Stimulated activated CD8-positive, alpha-beta memory T cell treated with anti-CD3 and anti-CD28 coated beads, Interleukin-15, amount 100 ng/mL, for 24 hours (primary cell): ENCODE data around the gene SP9.
"Not testable (repeated sequence)": the region's sequence is repeated elsewhere in the genome, so short reads cannot be mapped to it uniquely, and the experiment has no call there.

Source experiments
- DNase-seq: peaks from one replicate; pipeline ENCODE4 v3.0.0-alpha.2; 2020; ENCODE audit warnings: low read depth

The SP9 gene

GRCh38 chr2:174344716-174345461 lies 10.1 kb downstream of the SP9 start:
- no peak for DNase-seq

GRCh38 chr2:174350018-174350417 lies 15.3 kb downstream of the SP9 start:
- no peak for DNase-seq

GRCh38 chr2:174350593-174351181 lies 15.9 kb downstream of the SP9 start:
- no peak for DNase-seq

- DNase-seq = no peak
Observed at GRCh38 chr2:174353004-174353403, 18.2 kb downstream of the SP9 start.

GRCh38 chr2:174356347-174356746 lies 21.6 kb downstream of the SP9 start:
- DNase-seq = no peak

GRCh38 chr2:174359663-174360062 lies 24.9 kb downstream of the SP9 start:
- DNase-seq = not testable (repeated sequence)

- no peak for DNase-seq
Observed at GRCh38 chr2:174362949-174363348, 28.2 kb downstream of the SP9 start.

- DNase-seq = not testable (repeated sequence)
Observed at GRCh38 chr2:174363492-174364225, 28.9 kb downstream of the SP9 start.

GRCh38 chr2:174364628-174365027 lies 29.9 kb downstream of the SP9 start:
- DNase-seq = no peak

GRCh38 chr2:174365571-174365970 lies 30.8 kb downstream of the SP9 start:
- no peak for DNase-seq

- no peak for DNase-seq
Observed at GRCh38 chr2:174368691-174369090, 33.9 kb downstream of the SP9 start.

- DNase-seq = no peak
Observed at GRCh38 chr2:174376967-174377366, 42.2 kb downstream of the SP9 start.

- no peak for DNase-seq
Observed at GRCh38 chr2:174383796-174384195, 49.0 kb downstream of the SP9 start.

- no peak for DNase-seq
Observed at GRCh38 chr2:174385201-174385600, 50.4 kb downstream of the SP9 start.
